ENCODE measurements around the gene EXOSC5.
"Not testable (repeated sequence)": the region's sequence is repeated elsewhere in the genome, so short reads cannot be mapped to it uniquely, and the experiment has no call there.

The EXOSC5 gene

GRCh38 chr19:41415154-41415571 lies 18.0 kb upstream of the EXOSC5 start:
- Histone ChIP-seq H3K4me3 (ENCODE audit: low read length) (no peak overlapping the region), H3K36me3 (ENCODE audit: control insufficient read depth, insufficient read depth, low read length) (peaks cover 10% of the 10 kb centered on the region), H3K9me3 (ENCODE audit: control insufficient read depth, insufficient read depth, low read length) (no peaks in the 10 kb centered on the region), H3K27ac (ENCODE audit: low read length) (no peak overlapping the region), H3K4me1 (ENCODE audit: control insufficient read depth, insufficient read depth, low read length) (no peaks in the 10 kb centered on the region), H3K27me3 (ENCODE audit: control insufficient read depth, insufficient read depth, low read length) (no peaks in the 10 kb centered on the region)
- WGBS (ENCODE audit: insufficient coverage, insufficient read length), result no CpG with 5 or more reads among the region's 9 CpGs
- no peak for DNase-seq (ENCODE audit: low read depth, low spot score)

- H3K27me3 ChIP-seq (ENCODE audit: control insufficient read depth, insufficient read depth, low read length), result no peaks in the 10 kb centered on the region
- no CpG with 5 or more reads among the region's 9 CpGs for WGBS (ENCODE audit: insufficient coverage, insufficient read length)
- H3K27ac ChIP-seq (ENCODE audit: low read length), result no peak overlapping the region
- DNase-seq (ENCODE audit: low read depth, low spot score), result no peak
- no peak overlapping the region for H3K4me3 ChIP-seq (ENCODE audit: low read length)
- H3K9me3 ChIP-seq (ENCODE audit: control insufficient read depth, insufficient read depth, low read length), result no peaks in the 10 kb centered on the region
- H3K4me1 ChIP-seq (ENCODE audit: control insufficient read depth, insufficient read depth, low read length), result no peaks in the 10 kb centered on the region
- peaks cover 7% of the 10 kb centered on the region for H3K36me3 ChIP-seq (ENCODE audit: control insufficient read depth, insufficient read depth, low read length)
Measured at GRCh38 chr19:41414461-41414860, 17.3 kb upstream of the EXOSC5 start.

- Histone ChIP-seq H3K9me3 (ENCODE audit: control insufficient read depth, insufficient read depth, low read length) (no peaks in the 10 kb centered on the region), H3K27me3 (ENCODE audit: control insufficient read depth, insufficient read depth, low read length) (no peaks in the 10 kb centered on the region), H3K27ac (ENCODE audit: low read length) (no peak overlapping the region), H3K36me3 (ENCODE audit: control insufficient read depth, insufficient read depth, low read length) (peaks cover 4% of the 10 kb centered on the region), H3K4me3 (ENCODE audit: low read length) (no peak overlapping the region), H3K4me1 (ENCODE audit: control insufficient read depth, insufficient read depth, low read length) (no peaks in the 10 kb centered on the region)
- no peak for DNase-seq (ENCODE audit: low read depth, low spot score)
- WGBS (ENCODE audit: insufficient coverage, insufficient read length), result no CpG with 5 or more reads among the region's 10 CpGs
Measured at GRCh38 chr19:41413947-41414346, 16.8 kb upstream of the EXOSC5 start.

- DNase-seq (ENCODE audit: low read depth, low spot score), result no peak
- peaks cover 3% of the 10 kb centered on the region; the same call in 1 of the 2 replicates for H3K36me3 ChIP-seq (ENCODE audit: control insufficient read depth, insufficient read depth, low read length)
- H3K27me3 ChIP-seq (ENCODE audit: control insufficient read depth, insufficient read depth, low read length), result no peaks in the 10 kb centered on the region
- no peak overlapping the region for H3K27ac ChIP-seq (ENCODE audit: low read length)
- WGBS (ENCODE audit: insufficient coverage, insufficient read length), result no CpG with 5 or more reads among the region's 5 CpGs
- no peak overlapping the region for H3K4me3 ChIP-seq (ENCODE audit: low read length)
- no peaks in the 10 kb centered on the region for H3K4me1 ChIP-seq (ENCODE audit: control insufficient read depth, insufficient read depth, low read length)
- no peaks in the 10 kb centered on the region for H3K9me3 ChIP-seq (ENCODE audit: control insufficient read depth, insufficient read depth, low read length)
Measured at GRCh38 chr19:41412953-41413352, 15.8 kb upstream of the EXOSC5 start.

- Histone ChIP-seq H3K9me3 (ENCODE audit: control insufficient read depth, insufficient read depth, low read length) (no peaks in the 10 kb centered on the region), H3K27me3 (ENCODE audit: control insufficient read depth, insufficient read depth, low read length) (no peaks in the 10 kb centered on the region), H3K36me3 (ENCODE audit: control insufficient read depth, insufficient read depth, low read length) (peaks cover 3% of the 10 kb centered on the region; the same call in 1 of the 2 replicates), H3K4me3 (ENCODE audit: low read length) (no peak overlapping the region), H3K27ac (ENCODE audit: low read length) (no peak overlapping the region), H3K4me1 (ENCODE audit: control insufficient read depth, insufficient read depth, low read length) (no peaks in the 10 kb centered on the region)
- DNase-seq (ENCODE audit: low read depth, low spot score), result no peak
- no CpG with 5 or more reads among the region's 11 CpGs for WGBS (ENCODE audit: insufficient coverage, insufficient read length)
Measured at GRCh38 chr19:41411968-41412265, 14.8 kb upstream of the EXOSC5 start.

- no peak overlapping the region for H3K4me3 ChIP-seq (ENCODE audit: low read length)
- no CpG with 5 or more reads among the region's 9 CpGs for WGBS (ENCODE audit: insufficient coverage, insufficient read length)
- no peaks in the 10 kb centered on the region for H3K4me1 ChIP-seq (ENCODE audit: control insufficient read depth, insufficient read depth, low read length)
- peaks cover 3% of the 10 kb centered on the region; the same call in 1 of the 2 replicates for H3K36me3 ChIP-seq (ENCODE audit: control insufficient read depth, insufficient read depth, low read length)
- no peaks in the 10 kb centered on the region for H3K9me3 ChIP-seq (ENCODE audit: control insufficient read depth, insufficient read depth, low read length)
- no peak overlapping the region for H3K27ac ChIP-seq (ENCODE audit: low read length)
- no peaks in the 10 kb centered on the region for H3K27me3 ChIP-seq (ENCODE audit: control insufficient read depth, insufficient read depth, low read length)
- DNase-seq (ENCODE audit: low read depth, low spot score), result no peak
Measured at GRCh38 chr19:41411100-41411967, 14.2 kb upstream of the EXOSC5 start.

- H3K36me3 ChIP-seq (ENCODE audit: control insufficient read depth, insufficient read depth, low read length), result peaks cover 3% of the 10 kb centered on the region; the same call in 1 of the 2 replicates
- H3K27me3 ChIP-seq (ENCODE audit: control insufficient read depth, insufficient read depth, low read length), result no peaks in the 10 kb centered on the region
- no CpG with 5 or more reads among the region's 23 CpGs for WGBS (ENCODE audit: insufficient coverage, insufficient read length)
- no peak overlapping the region for H3K27ac ChIP-seq (ENCODE audit: low read length)
- H3K4me3 ChIP-seq (ENCODE audit: low read length), result no peak overlapping the region
- DNase-seq (ENCODE audit: low read depth, low spot score), result no peak
- H3K9me3 ChIP-seq (ENCODE audit: control insufficient read depth, insufficient read depth, low read length), result no peaks in the 10 kb centered on the region
- no peaks in the 10 kb centered on the region for H3K4me1 ChIP-seq (ENCODE audit: control insufficient read depth, insufficient read depth, low read length)
Measured at GRCh38 chr19:41410336-41411054, 13.3 kb upstream of the EXOSC5 start.

- no peaks in the 10 kb centered on the region for H3K9me3 ChIP-seq (ENCODE audit: control insufficient read depth, insufficient read depth, low read length)
- no peak overlapping the region for H3K27ac ChIP-seq (ENCODE audit: low read length)
- WGBS (ENCODE audit: insufficient coverage, insufficient read length), result no CpG with 5 or more reads among the region's 4 CpGs
- H3K4me1 ChIP-seq (ENCODE audit: control insufficient read depth, insufficient read depth, low read length), result no peaks in the 10 kb centered on the region
- H3K27me3 ChIP-seq (ENCODE audit: control insufficient read depth, insufficient read depth, low read length), result no peaks in the 10 kb centered on the region
- no peak for DNase-seq (ENCODE audit: low read depth, low spot score)
- H3K36me3 ChIP-seq (ENCODE audit: control insufficient read depth, insufficient read depth, low read length), result no peaks in the 10 kb centered on the region; the same call in 1 of the 2 replicates
- no peak overlapping the region for H3K4me3 ChIP-seq (ENCODE audit: low read length)
Measured at GRCh38 chr19:41409288-41409687, 12.1 kb upstream of the EXOSC5 start.

- not testable (repeated sequence) for H3K4me3 ChIP-seq (ENCODE audit: low read length); H3K9me3 ChIP-seq (ENCODE audit: control insufficient read depth, insufficient read depth, low read length); H3K27ac ChIP-seq (ENCODE audit: low read length); H3K36me3 ChIP-seq (ENCODE audit: control insufficient read depth, insufficient read depth, low read length); H3K27me3 ChIP-seq (ENCODE audit: control insufficient read depth, insufficient read depth, low read length); DNase-seq (ENCODE audit: low read depth, low spot score); H3K4me1 ChIP-seq (ENCODE audit: control insufficient read depth, insufficient read depth, low read length)
- whole genome bisulfite sequencing (ENCODE audit: insufficient coverage, insufficient read length), result no CpG with 5 or more reads among the region's 5 CpGs
Measured at GRCh38 chr19:41408846-41409245, 11.7 kb upstream of the EXOSC5 start.

GRCh38 chr19:41408256-41408655 lies 11.1 kb upstream of the EXOSC5 start:
- no peak for DNase-seq (ENCODE audit: low read depth, low spot score)
- Histone ChIP-seq H3K4me3 (ENCODE audit: low read length) (no peak overlapping the region), H3K27ac (ENCODE audit: low read length) (no peak overlapping the region), H3K27me3 (ENCODE audit: control insufficient read depth, insufficient read depth, low read length) (no peaks in the 10 kb centered on the region), H3K4me1 (ENCODE audit: control insufficient read depth, insufficient read depth, low read length) (no peaks in the 10 kb centered on the region), H3K9me3 (ENCODE audit: control insufficient read depth, insufficient read depth, low read length) (no peaks in the 10 kb centered on the region), H3K36me3 (ENCODE audit: control insufficient read depth, insufficient read depth, low read length) (no peaks in the 10 kb centered on the region)
- no CpG with 5 or more reads among the region's 4 CpGs for WGBS (ENCODE audit: insufficient coverage, insufficient read length)

Data from iPS DF 6.9 (cell line).